Neuronal stem cell (in vitro differentiated cells): ENCODE data around the gene RALGAPA2.

Experiments used
- DNase-seq: peaks from one replicate; pipeline ENCODE4 v3.0.0-alpha.2; 2013; ENCODE audit warnings: low spot score
- H2AFZ ChIP-seq: one replicate; pipeline ENCODE4 v1.6.1; 2013; ENCODE audit warnings: mild to moderate bottlenecking, low read length, inconsistent platforms
- H2AK5ac ChIP-seq: 2 replicates; pipeline ENCODE4 v1.6.1; 2013; ENCODE audit warnings: low read depth, mild to moderate bottlenecking, inconsistent platforms, low read length, moderate library complexity, mixed read lengths
- H2BK120ac ChIP-seq: 2 replicates; pipeline ENCODE4 v1.6.1; 2013; ENCODE audit warnings: low read depth, mild to moderate bottlenecking, inconsistent platforms, low read length, moderate library complexity, mixed read lengths
- H2BK12ac ChIP-seq: one replicate; pipeline ENCODE4 v1.6.1; 2013; ENCODE audit warnings: low read length, inconsistent platforms
- H2BK15ac ChIP-seq: 2 replicates; pipeline ENCODE4 v1.6.1; 2013; ENCODE audit warnings: mild to moderate bottlenecking, low read length, inconsistent platforms, mixed read lengths
- H2BK5ac ChIP-seq: one replicate; pipeline ENCODE4 v1.6.1; 2013; ENCODE audit warnings: inconsistent platforms, mild to moderate bottlenecking, low read length, moderate library complexity
- H3K14ac ChIP-seq: one replicate; pipeline ENCODE4 v1.6.1; 2013; ENCODE audit warnings: low read length, inconsistent platforms
- H3K18ac ChIP-seq: 2 replicates; pipeline ENCODE4 v1.6.1; 2013; ENCODE audit warnings: low read length, inconsistent platforms
- H3K23ac ChIP-seq: 2 replicates; pipeline ENCODE4 v1.6.1; 2013; ENCODE audit warnings: low read depth, mild to moderate bottlenecking, mixed read lengths, low read length, inconsistent platforms; ENCODE audit not compliant: poor library complexity
- H3K27ac ChIP-seq: replicated peaks from 3 replicates; pipeline ENCODE4 v1.5.1; 2013; ENCODE audit warnings: low read length, inconsistent platforms
- H3K27me3 ChIP-seq, 3 experiments: 2 replicates each; pipeline ENCODE4 v1.6.1; 2013; ENCODE audit warnings: low read length in 3 of 3, mild to moderate bottlenecking in 2 of 3, inconsistent platforms in 1 of 3, low read depth in 1 of 3, mixed read lengths in 1 of 3, moderate library complexity in 1 of 3; ENCODE audit not compliant: control insufficient read depth in 3 of 3, insufficient read depth in 3 of 3
- H3K36me3 ChIP-seq, 2 donors: replicated peaks in 1 of 2; 2 replicates each; pipeline ENCODE4 v1.6.1; 2013; ENCODE audit warnings: low read length in 2 of 2; ENCODE audit not compliant: control insufficient read depth in 2 of 2, insufficient read depth in 2 of 2
- H3K4ac ChIP-seq: 2 replicates; pipeline ENCODE4 v1.6.1; 2013; ENCODE audit warnings: inconsistent platforms, mild to moderate bottlenecking, low read length, moderate library complexity
- H3K4me1 ChIP-seq, 2 donors: 1 replicate in 1 of 2; 2 replicates in 1 of 2; pipeline ENCODE4 v1.6.1; 2013; ENCODE audit warnings: low read length in 2 of 2, low read depth in 1 of 2; ENCODE audit not compliant: control insufficient read depth in 2 of 2, insufficient read depth in 1 of 2
- H3K4me2 ChIP-seq: one replicate; pipeline ENCODE4 v1.6.1; 2013; ENCODE audit warnings: mild to moderate bottlenecking, low read length, inconsistent platforms; ENCODE audit not compliant: insufficient read depth, poor library complexity, severe bottlenecking
- H3K4me3 ChIP-seq, 2 donors: 2 replicates each; pipeline ENCODE4 v1.5.1; 2013; ENCODE audit warnings: low read length in 2 of 2, mild to moderate bottlenecking in 2 of 2, inconsistent platforms in 1 of 2, moderate library complexity in 1 of 2
- H3K79me1 ChIP-seq: one replicate; pipeline ENCODE4 v1.6.1; 2013; ENCODE audit warnings: low read depth, mild to moderate bottlenecking, inconsistent platforms, low read length, moderate library complexity
- H3K9ac ChIP-seq: one replicate; pipeline ENCODE4 v1.6.1; 2013; ENCODE audit warnings: mild to moderate bottlenecking, low read depth, low read length, inconsistent platforms; ENCODE audit not compliant: poor library complexity
- H3K9me3 ChIP-seq, 2 donors: replicated peaks in 1 of 2; 2 replicates each; pipeline versions ENCODE3 to v1.6.1; 2013; ENCODE audit warnings: low read length in 2 of 2, mild to moderate bottlenecking in 2 of 2, inconsistent platforms in 1 of 2, low read depth in 1 of 2, mixed read lengths in 1 of 2, moderate library complexity in 1 of 2; ENCODE audit not compliant: control insufficient read depth in 2 of 2, insufficient read depth in 1 of 2
- H4K8ac ChIP-seq: one replicate; pipeline ENCODE4 v1.6.1; 2013; ENCODE audit warnings: low read depth, mild to moderate bottlenecking, inconsistent platforms, low read length, moderate library complexity
- H4K91ac ChIP-seq: one replicate; pipeline ENCODE4 v1.6.1; 2013; ENCODE audit warnings: low read length, low read depth, mild to moderate bottlenecking, inconsistent platforms; ENCODE audit not compliant: poor library complexity
- WGBS, 2 donors: extraction: QIAGEN DNeasy Blood & Tissue Kit; methylation state at CpG; one replicate each; pipeline ENCODE4 v1.1.7; 2013; ENCODE audit warnings: missing lambda C conversion rate in 2 of 2, mixed read lengths in 1 of 2; ENCODE audit not compliant: insufficient read length in 2 of 2, insufficient replicate concordance in 1 of 2; ENCODE audit errors: extremely low coverage in 2 of 2; 5-methylcytosine and 5-hydroxymethylcytosine counted together

Gene RALGAPA2

GRCh38 chr20:20549704-20550103 lies 162.7 kb downstream of the RALGAPA2 start:
- H3K9ac ChIP-seq, result no peak overlapping the region
- H4K91ac ChIP-seq, result no peak overlapping the region
- no peak overlapping the region for H2AK5ac ChIP-seq
- peaks cover 2 to 5% of the 10 kb centered on the region in 2 donors for H3K9me3 ChIP-seq
- H3K4me1 ChIP-seq, result no peaks in the 10 kb centered on the region
- no peak overlapping the region for H2BK120ac ChIP-seq
- H3K27me3 ChIP-seq, result no peaks in the 10 kb centered on the region
- H3K4me2 ChIP-seq, result no peak overlapping the region
- H4K8ac ChIP-seq, result no peak overlapping the region
- no peak overlapping the region for H3K4ac ChIP-seq
- no peak overlapping the region for H2BK5ac ChIP-seq
- H3K14ac ChIP-seq, result no peak overlapping the region
- no peak overlapping the region for H3K18ac ChIP-seq
- H3K23ac ChIP-seq, result no peak overlapping the region
- H3K4me3 ChIP-seq, result no peak overlapping the region
- WGBS, 2 donors, result no CpG with 5 or more reads among the region's 1 CpG
- H3K79me1 ChIP-seq, result no peaks in the 10 kb centered on the region
- H2AFZ ChIP-seq, result no peak overlapping the region
- no peak for DNase-seq
- peaks cover 0 to 7% of the 10 kb centered on the region in 2 donors for H3K36me3 ChIP-seq
- H3K27ac ChIP-seq, result no peak overlapping the region
- no peak overlapping the region for H2BK12ac ChIP-seq
- H2BK15ac ChIP-seq, result no peak overlapping the region

- H3K79me1 ChIP-seq, result no peaks in the 10 kb centered on the region
- DNase-seq, result no peak
- no peak overlapping the region for H2AK5ac ChIP-seq
- no peak overlapping the region for H2AFZ ChIP-seq
- H3K9ac ChIP-seq, result no peak overlapping the region
- H4K91ac ChIP-seq, result no peak overlapping the region
- no peak overlapping the region for H3K23ac ChIP-seq
- H3K4ac ChIP-seq, result no peak overlapping the region
- H3K9me3 ChIP-seq, result peaks cover 2 to 3% of the 10 kb centered on the region in 2 donors
- H3K27me3 ChIP-seq, result no peaks in the 10 kb centered on the region
- H3K27ac ChIP-seq, result no peak overlapping the region
- H3K18ac ChIP-seq, result no peak overlapping the region
- no peak overlapping the region for H3K4me2 ChIP-seq
- no peak overlapping the region for H2BK15ac ChIP-seq
- H3K4me3 ChIP-seq, result no peak overlapping the region
- no peaks in the 10 kb centered on the region for H3K4me1 ChIP-seq
- H2BK12ac ChIP-seq, result no peak overlapping the region
- H3K14ac ChIP-seq, result peak overlapping the region; percentile 78
- peaks cover 0 to 7% of the 10 kb centered on the region in 2 donors for H3K36me3 ChIP-seq
- H4K8ac ChIP-seq, result no peak overlapping the region
- WGBS, 2 donors, result no CpG with 5 or more reads among the region's 6 CpGs
- H2BK5ac ChIP-seq, result no peak overlapping the region
- no peak overlapping the region for H2BK120ac ChIP-seq
Measured at GRCh38 chr20:20549267-20549612, 163.2 kb downstream of the RALGAPA2 start.

DNA sequence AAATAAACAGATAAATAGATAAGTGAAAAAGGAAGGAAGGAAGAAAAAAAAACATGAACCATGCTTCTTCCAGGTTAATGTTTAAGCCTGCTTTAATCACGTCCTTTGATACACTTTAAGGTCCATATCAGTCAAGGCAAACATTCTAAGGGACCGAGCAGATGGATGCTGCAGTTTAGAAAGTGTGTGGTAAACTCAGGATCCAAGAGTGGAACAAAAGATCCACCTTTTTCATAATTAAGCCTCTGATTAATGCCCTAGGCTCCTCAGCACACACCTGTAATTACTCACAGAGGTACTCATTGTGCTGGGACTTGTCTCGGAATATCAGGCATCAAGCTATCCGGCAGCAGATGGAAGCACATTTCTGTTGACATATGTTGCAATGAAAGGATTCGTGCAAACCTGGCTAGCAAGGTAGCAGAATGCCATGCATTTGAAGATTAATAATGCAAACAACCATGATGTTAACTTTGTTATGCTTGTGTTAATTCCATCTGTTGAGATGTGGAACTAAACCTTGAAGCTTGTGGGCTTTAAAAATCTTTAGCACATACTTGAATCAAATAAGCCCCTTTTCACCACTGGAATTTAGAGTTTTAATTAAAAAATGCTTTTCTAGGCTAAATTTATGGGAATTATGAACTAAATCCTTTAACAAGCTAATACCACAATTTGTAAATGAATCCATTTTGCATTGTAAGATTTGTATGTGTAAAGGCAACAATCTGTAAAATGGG lies 163.7 kb downstream of the RALGAPA2 start:
- H3K14ac ChIP-seq, result no peak overlapping the region
- peaks cover 0 to 7% of the 10 kb centered on the region in 2 donors for H3K36me3 ChIP-seq
- no peak overlapping the region for H4K91ac ChIP-seq
- no peak overlapping the region for H3K27ac ChIP-seq
- no peak overlapping the region for H2AK5ac ChIP-seq
- H3K79me1 ChIP-seq, result no peaks in the 10 kb centered on the region
- H3K27me3 ChIP-seq, result no peaks in the 10 kb centered on the region
- H3K4me2 ChIP-seq, result no peak overlapping the region
- no peak overlapping the region for H2BK12ac ChIP-seq
- H4K8ac ChIP-seq, result no peak overlapping the region
- no peak overlapping the region for H3K23ac ChIP-seq
- no peak overlapping the region for H2BK15ac ChIP-seq
- no peak overlapping the region for H2BK120ac ChIP-seq
- peaks cover 0 to 2% of the 10 kb centered on the region in 2 donors for H3K9me3 ChIP-seq
- no CpG with 5 or more reads among the region's 5 CpGs for WGBS, 2 donors
- no peak overlapping the region for H2AFZ ChIP-seq
- DNase-seq, result no peak
- no peak overlapping the region for H2BK5ac ChIP-seq
- no peak overlapping the region for H3K9ac ChIP-seq
- H3K4me1 ChIP-seq, result no peaks in the 10 kb centered on the region
- no peak overlapping the region for H3K18ac ChIP-seq
- no peak overlapping the region for H3K4ac ChIP-seq
- no peak overlapping the region for H3K4me3 ChIP-seq

DNA sequence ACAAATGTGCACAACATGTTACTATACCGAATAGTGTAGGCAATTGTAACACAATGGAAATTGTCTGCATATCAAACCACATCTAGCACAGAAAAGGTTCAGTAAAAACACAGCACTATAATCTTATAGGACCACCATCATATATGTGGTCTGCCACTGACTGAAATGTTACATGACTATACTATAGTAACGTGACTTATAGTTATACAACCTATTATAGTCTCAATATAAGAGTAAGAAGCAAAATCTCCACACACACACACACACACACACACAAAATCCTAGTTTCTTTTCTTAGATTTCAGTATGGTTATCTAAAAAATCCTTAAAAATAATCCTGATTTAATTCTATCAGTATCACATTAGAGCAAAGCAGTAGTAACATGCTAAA lies 164.6 kb downstream of the RALGAPA2 start:
- Histone ChIP-seq H2AK5ac (no peak overlapping the region), H2AFZ (no peak overlapping the region), H3K27ac (no peak overlapping the region), H3K4me1 (no peaks in the 10 kb centered on the region), H3K4ac (no peak overlapping the region), H3K36me3 (peaks cover 0 to 7% of the 10 kb centered on the region in 2 donors), H4K91ac (no peak overlapping the region), H3K23ac (no peak overlapping the region), H3K14ac (no peak overlapping the region), H3K9ac (no peak overlapping the region), H2BK12ac (no peak overlapping the region), H2BK120ac (no peak overlapping the region), H2BK15ac (no peak overlapping the region), H3K4me2 (no peak overlapping the region), H3K4me3 (no peak overlapping the region), H3K9me3 (peaks cover 0 to 2% of the 10 kb centered on the region in 2 donors), H3K79me1 (no peaks in the 10 kb centered on the region), H2BK5ac (no peak overlapping the region), H4K8ac (no peak overlapping the region), H3K18ac (no peak overlapping the region), H3K27me3 (no peaks in the 10 kb centered on the region)
- WGBS, 2 donors, result no CpG with 5 or more reads among the region's 2 CpGs
- no peak for DNase-seq
